Transverse colon (tissue), 4 donors: Measurements from ENCODE around the gene GPR176. TPM values are rescaled to one million over a fixed set of nuclear protein-coding genes. Genes with fewer than 3 reads are reported as not detected.

Experiments used
- DNase-seq: peaks from one replicate; pipeline ENCODE4 v3.0.0-alpha.2; 2019
- H3K27ac ChIP-seq, 4 donors: fragments of 200-600 bp; sonication (generic); 2 replicates each; pipeline ENCODE4 v1.5.1; 2016 to 2018; ENCODE audit warnings: inconsistent platforms in 4 of 4
- H3K27me3 ChIP-seq: fragments of 200-600 bp; sonication (generic); 2 replicates; pipeline ENCODE4 v1.5.1; 2017; ENCODE audit warnings: inconsistent platforms
- H3K36me3 ChIP-seq, 4 donors: fragments of 200-600 bp; sonication (generic); 2 replicates each; pipeline ENCODE4 v1.5.1; 2017 to 2019; ENCODE audit warnings: inconsistent platforms in 4 of 4
- H3K4me1 ChIP-seq, 4 donors: fragments of 200-600 bp; sonication (generic); 2 replicates each; pipeline ENCODE4 v1.5.1; 2017 to 2020; ENCODE audit warnings: inconsistent platforms in 4 of 4
- H3K4me3 ChIP-seq, 4 donors: fragments of 200-600 bp; sonication (generic); 1 replicate in 1 of 4; 2 replicates in 3 of 4; pipeline versions ENCODE4 v1.5.1 to v1.6.1; 2017 to 2019; ENCODE audit warnings: inconsistent platforms in 4 of 4
- H3K9me3 ChIP-seq, 2 donors: fragments of 200-600 bp; sonication (generic); 2 replicates each; pipeline ENCODE4 v1.5.1; 2017 to 2019; ENCODE audit warnings: inconsistent platforms in 2 of 2
- EP300 ChIP-seq: sonication (generic); formaldehyde crosslinking; IDR thresholded peaks from one replicate; pipeline ENCODE4 v1.6.1; 2017; ENCODE audit warnings: antibody characterized with exemption, low read depth
- POLR2A ChIP-seq: fragments of 450-650 bp; IDR thresholded peaks from one replicate; pipeline ENCODE4 v1.6.1; 2016; ENCODE audit warnings: antibody characterized with exemption, mild to moderate bottlenecking, moderate library complexity
- POLR2AphosphoS5 ChIP-seq, 3 donors: sonication (generic); formaldehyde crosslinking; IDR thresholded peaks; one replicate each; pipeline ENCODE4 v1.6.1; 2016; ENCODE audit warnings: antibody characterized with exemption in 3 of 3
- WGBS, 2 donors: methylation state at CpG; one replicate each; pipeline ENCODE4 v1.1.5; 2018; ENCODE audit warnings: low coverage in 1 of 2; 5-methylcytosine and 5-hydroxymethylcytosine counted together
- in situ Hi-C, 4 donors: fragments of 200-750 bp; cut with MboI; loops; one replicate each; pipeline versions ENCODE4 v1.15.0 to v1.15.1; 2017; ENCODE audit warnings: low sequenced_read_pairs in 3 of 4, low pct_ligation_motif_present in 1 of 4, low pct_unique_long_range_greater_than_20kb in 1 of 4
- intact Hi-C: fragments of 100-400 bp; cut with DNase I; formaldehyde crosslinking; loops from one replicate; pipeline ENCODE4 v1.15.1; 2023; ENCODE audit warnings: low total_unique reads
- total RNA-seq, 4 donors: library from RNA; depleted of rRNA; stranded (reverse); fragments of >200 nt; gene quantifications; one replicate each; pipeline ENCODE4 v1.1.0, GENCODE V29; 2016
- TF ChIP-seq, protein P1 (sequence below), 5 experiments: fragments of 200-600 bp in 3 of 5; fragments of 450-650 bp in 2 of 5; sonication (generic) in 3 of 5; IDR thresholded peaks; 1 replicate in 2 of 5; 2 replicates in 3 of 5; pipeline ENCODE4 v1.5.1; 2016 to 2017; ENCODE audit warnings: antibody characterized with exemption in 5 of 5, inconsistent platforms in 3 of 5, mild to moderate bottlenecking in 2 of 5, moderate library complexity in 1 of 5

Gene GPR176
- total RNA-seq, 4 donors from 2014 or later = 1.6 to 10.9 (median 2.5) TPM; not detected in 1

DNA sequence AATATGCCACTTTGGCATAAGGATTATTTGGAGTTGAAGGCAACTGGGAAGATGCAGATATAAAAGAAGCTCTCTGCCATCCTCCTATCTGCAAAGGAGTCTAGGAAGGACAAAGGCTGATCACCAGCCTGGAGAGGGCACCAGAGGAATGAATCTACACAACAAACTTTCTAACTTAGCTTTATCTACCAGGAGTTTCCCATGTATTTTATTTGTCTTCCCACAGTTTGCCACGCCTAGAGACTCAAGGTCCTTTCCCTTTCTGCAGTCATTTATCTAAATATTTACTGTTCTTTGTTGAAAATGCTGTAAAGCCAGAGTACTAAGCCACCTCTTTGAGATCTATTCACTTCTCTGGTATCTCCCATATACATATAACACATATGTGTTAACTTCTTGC is 32.2 kb downstream of the GPR176 start:
- Histone ChIP-seq H3K4me1 (peaks cover 0 to 13% (median 10%) of the 10 kb centered on the region in 4 donors), H3K4me3 (no peak overlapping the region), H3K27ac (peak overlapping the region in 3 of 4 donors; percentile 60 to 66 (median 62)), H3K27me3 (no peaks in the 10 kb centered on the region), H3K36me3 (no peaks in the 10 kb centered on the region), H3K9me3 (no peaks in the 10 kb centered on the region)
- peak; percentile 46 for DNase-seq
- TF ChIP-seq EP300 (peak; percentile 26), POLR2AphosphoS5 (IDR thresholded peaks at IDR 0.05) (peak in 1 of 3 donors; percentile 6), POLR2A (no peak)
- TF ChIP-seq, protein P1, sequence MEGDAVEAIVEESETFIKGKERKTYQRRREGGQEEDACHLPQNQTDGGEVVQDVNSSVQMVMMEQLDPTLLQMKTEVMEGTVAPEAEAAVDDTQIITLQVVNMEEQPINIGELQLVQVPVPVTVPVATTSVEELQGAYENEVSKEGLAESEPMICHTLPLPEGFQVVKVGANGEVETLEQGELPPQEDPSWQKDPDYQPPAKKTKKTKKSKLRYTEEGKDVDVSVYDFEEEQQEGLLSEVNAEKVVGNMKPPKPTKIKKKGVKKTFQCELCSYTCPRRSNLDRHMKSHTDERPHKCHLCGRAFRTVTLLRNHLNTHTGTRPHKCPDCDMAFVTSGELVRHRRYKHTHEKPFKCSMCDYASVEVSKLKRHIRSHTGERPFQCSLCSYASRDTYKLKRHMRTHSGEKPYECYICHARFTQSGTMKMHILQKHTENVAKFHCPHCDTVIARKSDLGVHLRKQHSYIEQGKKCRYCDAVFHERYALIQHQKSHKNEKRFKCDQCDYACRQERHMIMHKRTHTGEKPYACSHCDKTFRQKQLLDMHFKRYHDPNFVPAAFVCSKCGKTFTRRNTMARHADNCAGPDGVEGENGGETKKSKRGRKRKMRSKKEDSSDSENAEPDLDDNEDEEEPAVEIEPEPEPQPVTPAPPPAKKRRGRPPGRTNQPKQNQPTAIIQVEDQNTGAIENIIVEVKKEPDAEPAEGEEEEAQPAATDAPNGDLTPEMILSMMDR (IDR thresholded peaks at IDR 0.05) = peak; percentile 24 to 57 (median 39)
- intact Hi-C loops (no loop called here), in situ Hi-C loops (no loop called here)
- WGBS, 2 donors = 8 to 14% methylated on average over 1 of the region's 1 CpG

- no peak for DNase-seq
- no peaks in the 10 kb centered on the region for H3K36me3 ChIP-seq
- no peak overlapping the region for H3K27ac ChIP-seq
- no peak overlapping the region for H3K4me3 ChIP-seq
- H3K9me3 ChIP-seq = no peaks in the 10 kb centered on the region
- in situ Hi-C loops = no loop called here
- H3K27me3 ChIP-seq = no peaks in the 10 kb centered on the region
- TF ChIP-seq EP300 (no peak), POLR2A (no peak), POLR2AphosphoS5 (IDR thresholded peaks at IDR 0.05) (no peak)
- TF ChIP-seq, protein P1 (IDR thresholded peaks at IDR 0.05) = no peak
- WGBS, 2 donors = 92% methylated on average over 1 of the region's 1 CpG; no CpG with 5 or more reads in 1 of the 2 donors
- intact Hi-C loops = no loop called here
- peaks cover 0 to 13% (median 8%) of the 10 kb centered on the region in 4 donors for H3K4me1 ChIP-seq
Measured at GRCh38 chr15:39887211-39887610, 32.9 kb downstream of the GPR176 start.

- Histone ChIP-seq H3K36me3 (no peaks in the 10 kb centered on the region), H3K4me3 (no peak overlapping the region), H3K27me3 (no peaks in the 10 kb centered on the region), H3K9me3 (no peaks in the 10 kb centered on the region), H3K27ac (no peak overlapping the region), H3K4me1 (peaks cover 0 to 13% (median 8%) of the 10 kb centered on the region in 4 donors)
- in situ Hi-C loops (no loop called here), intact Hi-C loops (no loop called here)
- TF ChIP-seq, protein P1 (IDR thresholded peaks at IDR 0.05) = no peak
- TF ChIP-seq POLR2A (no peak), POLR2AphosphoS5 (IDR thresholded peaks at IDR 0.05) (no peak), EP300 (no peak)
- no peak for DNase-seq
- whole genome bisulfite sequencing, 2 donors = 68 to 76% methylated on average over 3 of the region's 3 CpGs
Measured at GRCh38 chr15:39886418-39886817, 33.6 kb downstream of the GPR176 start.

GRCh38 chr15:39885099-39885777 is 34.8 kb downstream of the GPR176 start:
- no peaks in the 10 kb centered on the region for H3K9me3 ChIP-seq
- H3K27ac ChIP-seq = no peak overlapping the region
- no peaks in the 10 kb centered on the region for H3K36me3 ChIP-seq
- intact Hi-C loops (no loop called here), in situ Hi-C loops (no loop called here)
- H3K4me3 ChIP-seq = no peak overlapping the region
- DNase-seq = no peak
- TF ChIP-seq POLR2AphosphoS5 (IDR thresholded peaks at IDR 0.05) = no peak
- TF ChIP-seq, protein P1 (IDR thresholded peaks at IDR 0.05) = no peak
- no peak for TF ChIP-seq EP300
- no peak for TF ChIP-seq POLR2A
- no peaks in the 10 kb centered on the region for H3K27me3 ChIP-seq
- H3K4me1 ChIP-seq = peaks cover 0 to 13% (median 8%) of the 10 kb centered on the region in 4 donors
